H9 (cell line): ENCODE data around the gene STN1. TPM values are rescaled to one million over a fixed set of nuclear protein-coding genes. Genes with fewer than 3 reads are reported as not detected.

Source experiments
- DNase-seq: peaks from one replicate; pipeline ENCODE4 v3.0.0-alpha.2; 2017
- H2AFZ ChIP-seq: one replicate; pipeline ENCODE4 v1.6.1; 2013; ENCODE audit warnings: mild to moderate bottlenecking, low read length, control low read depth, moderate library complexity
- H2AK5ac ChIP-seq: 2 replicates; pipeline ENCODE4 v1.6.1; 2013; ENCODE audit warnings: low read length, control low read depth, mixed read lengths; ENCODE audit not compliant: insufficient read length
- H2BK120ac ChIP-seq: one replicate; pipeline ENCODE4 v1.6.1; 2013; ENCODE audit warnings: low read depth, mild to moderate bottlenecking, low read length, control low read depth, inconsistent platforms; ENCODE audit not compliant: poor library complexity, severe bottlenecking
- H2BK12ac ChIP-seq: 2 replicates; pipeline ENCODE4 v1.6.1; 2013; ENCODE audit warnings: low read length, control low read depth, mixed read lengths, low read depth; ENCODE audit not compliant: insufficient read length
- H2BK15ac ChIP-seq: 2 replicates; pipeline ENCODE4 v1.6.1; 2013; ENCODE audit warnings: low read depth, low read length, control low read depth
- H2BK20ac ChIP-seq: one replicate; pipeline ENCODE4 v1.6.1; 2013; ENCODE audit warnings: low read depth, mild to moderate bottlenecking, low read length, control low read depth, inconsistent platforms; ENCODE audit not compliant: poor library complexity, severe bottlenecking
- H2BK5ac ChIP-seq: 2 replicates; pipeline ENCODE4 v1.6.1; 2013; ENCODE audit warnings: low read length, control low read depth, mixed read lengths; ENCODE audit not compliant: insufficient read length
- H3K14ac ChIP-seq: 2 replicates; pipeline ENCODE4 v1.6.1; 2013; ENCODE audit warnings: low read length, control low read depth; ENCODE audit not compliant: insufficient read depth
- H3K18ac ChIP-seq: 2 replicates; pipeline ENCODE4 v1.6.1; 2013; ENCODE audit warnings: low read depth, mild to moderate bottlenecking, mixed read lengths, low read length, control low read depth; ENCODE audit not compliant: insufficient read length
- H3K23ac ChIP-seq: 2 replicates; pipeline ENCODE4 v1.6.1; 2013; ENCODE audit warnings: low read length, control low read depth, mixed read lengths, low read depth; ENCODE audit not compliant: insufficient read length
- H3K23me2 ChIP-seq: 2 replicates; pipeline ENCODE4 v1.6.1; 2013; ENCODE audit warnings: low read depth, mild to moderate bottlenecking, mixed read lengths, low read length, control low read depth; ENCODE audit not compliant: insufficient read length, poor library complexity, severe bottlenecking
- H3K27ac ChIP-seq: 2 replicates; pipeline ENCODE4 v1.5.1; 2013; ENCODE audit warnings: low read length, control low read depth, mixed read lengths, low read depth; ENCODE audit not compliant: insufficient read length
- H3K27me3 ChIP-seq: 2 replicates; pipeline ENCODE4 v1.6.1; 2013; ENCODE audit warnings: low read length, control low read depth, inconsistent platforms; ENCODE audit not compliant: insufficient read depth
- H3K4ac ChIP-seq: 2 replicates; pipeline ENCODE4 v1.6.1; 2013; ENCODE audit warnings: low read depth, mild to moderate bottlenecking, control low read depth, inconsistent platforms, low read length, moderate library complexity
- H3K4me1 ChIP-seq: 2 replicates; pipeline ENCODE4 v1.6.1; 2013; ENCODE audit warnings: low read length, control low read depth, inconsistent platforms; ENCODE audit not compliant: insufficient read depth
- H3K4me2 ChIP-seq: 2 replicates; pipeline ENCODE4 v1.6.1; 2013; ENCODE audit warnings: low read length, control low read depth, mixed read lengths; ENCODE audit not compliant: insufficient read length, insufficient read depth
- H3K56ac ChIP-seq: 2 replicates; pipeline ENCODE4 v1.6.1; 2013; ENCODE audit warnings: low read depth, mild to moderate bottlenecking, mixed read lengths, low read length, control low read depth; ENCODE audit not compliant: insufficient read length
- H3K79me1 ChIP-seq: 2 replicates; pipeline ENCODE4 v1.6.1; 2013; ENCODE audit warnings: low read depth, mild to moderate bottlenecking, moderate library complexity, low read length, control low read depth, inconsistent platforms; ENCODE audit not compliant: insufficient read depth, poor library complexity, severe bottlenecking
- H3K79me2 ChIP-seq: 2 replicates; pipeline ENCODE4 v1.6.1; 2013; ENCODE audit warnings: low read length, control low read depth, inconsistent platforms; ENCODE audit not compliant: insufficient read depth
- H3K9ac ChIP-seq: 2 replicates; pipeline ENCODE4 v1.6.1; 2013; ENCODE audit warnings: low read length, control low read depth, mixed read lengths; ENCODE audit not compliant: insufficient read length; ENCODE audit errors: extremely low read depth
- H3K9me3 ChIP-seq: one replicate; pipeline ENCODE4 v1.6.1; 2013; ENCODE audit warnings: low read depth, low read length, inconsistent platforms; ENCODE audit not compliant: control insufficient read depth
- H3T11ph ChIP-seq: one replicate; pipeline ENCODE4 v1.6.1; 2013; ENCODE audit warnings: mild to moderate bottlenecking, low read length, control low read depth, inconsistent platforms
- H4K20me1 ChIP-seq: one replicate; pipeline ENCODE4 v1.6.1; 2013; ENCODE audit not compliant: control insufficient read depth, insufficient read length, insufficient read depth
- H4K5ac ChIP-seq: 2 replicates; pipeline ENCODE4 v1.6.1; 2013; ENCODE audit warnings: low read depth, mild to moderate bottlenecking, mixed read lengths, low read length, control low read depth; ENCODE audit not compliant: insufficient read length
- H4K8ac ChIP-seq: replicated peaks from 2 replicates; pipeline ENCODE4 v1.6.1; 2013; ENCODE audit warnings: low read length, control low read depth, mixed read lengths, low read depth; ENCODE audit not compliant: insufficient read length
- H4K91ac ChIP-seq: 2 replicates; pipeline ENCODE4 v1.6.1; 2013; ENCODE audit warnings: low read depth, mild to moderate bottlenecking, moderate library complexity, mixed read lengths, low read length, control low read depth; ENCODE audit not compliant: insufficient read length
- H3K27ac Mint-ChIP-seq, 3 experiments: 2 replicates in 2 of 3; 3 replicates in 1 of 3; pipeline ENCODE4 v1.8.0; 2020 to 2021; ENCODE audit warnings: mixed read lengths in 3 of 3, mild to moderate bottlenecking in 1 of 3, moderate library complexity in 1 of 3
- H3K27me3 Mint-ChIP-seq: 2 replicates; pipeline ENCODE4 v1.8.0; 2021; ENCODE audit warnings: low read depth, mild to moderate bottlenecking, moderate library complexity, mixed read lengths
- H3K36me3 Mint-ChIP-seq, 3 experiments: 2 replicates in 2 of 3; 3 replicates in 1 of 3; pipeline ENCODE4 v1.8.0; 2020 to 2021; ENCODE audit warnings: low read depth in 3 of 3, mixed read lengths in 3 of 3; ENCODE audit not compliant: insufficient read depth in 1 of 3
- H3K4me1 Mint-ChIP-seq, 2 experiments: 2 replicates each; pipeline ENCODE4 v1.8.0; 2020; ENCODE audit warnings: mixed read lengths in 2 of 2
- H3K4me3 Mint-ChIP-seq, 2 experiments: 2 replicates in 1 of 2; 3 replicates in 1 of 2; pipeline ENCODE4 v1.8.0; 2020 to 2021; ENCODE audit warnings: mild to moderate bottlenecking in 2 of 2, mixed read lengths in 2 of 2, moderate library complexity in 1 of 2
- H3K9me3 Mint-ChIP-seq, 2 experiments: 2 replicates in 1 of 2; 3 replicates in 1 of 2; pipeline ENCODE4 v1.8.0; 2020; ENCODE audit warnings: mild to moderate bottlenecking in 2 of 2, mixed read lengths in 2 of 2, moderate library complexity in 1 of 2
- CTCF ChIP-seq: fragments of 200-600 bp; sonication (generic); conservative IDR thresholded peaks from 3 replicates; pipeline ENCODE4 v1.8.0; 2021; ENCODE audit warnings: antibody characterized with exemption, mild to moderate bottlenecking
- WGBS: extraction: QIAGEN DNeasy Blood & Tissue Kit; methylation state at CpG from one replicate; pipeline ENCODE4 v1.1.7; 2013; ENCODE audit warnings: missing lambda C conversion rate, low lambda C conversion rate, mixed read lengths; ENCODE audit not compliant: insufficient read length; ENCODE audit errors: extremely low coverage; 5-methylcytosine and 5-hydroxymethylcytosine counted together
- total RNA-seq: library from RNA; stranded (reverse); gene quantifications from 2 replicates; pipeline ENCODE4 v1.2.1, GENCODE V29; 2021

STN1 gene
- total RNA-seq, 1 experiment from 2014 or later: 11.3 TPM

- H2AK5ac ChIP-seq: no peak overlapping the region
- H3K4me1 ChIP-seq: no peaks in the 10 kb centered on the region
- no peak overlapping the region for H2AFZ ChIP-seq
- no peaks in the 10 kb centered on the region for H3K9me3 ChIP-seq
- Mint-ChIP-seq H3K4me3 (peak overlapping the region; percentile 73 to 91), H3K9me3 (no peaks in the 10 kb centered on the region; a peak in 3 of 5 replicates), H3K4me1 (peaks cover 20 to 28% of the 10 kb centered on the region in 2 experiments), H3K27me3 (peaks cover 54% of the 10 kb centered on the region), H3K36me3 (no peaks in the 10 kb centered on the region; a peak in 1 of 7 replicates), H3K27ac (no peak overlapping the region)
- no peak overlapping the region for H2BK20ac ChIP-seq
- H3K56ac ChIP-seq: no peak overlapping the region
- WGBS: no CpG with 5 or more reads among the region's 53 CpGs
- peaks cover 16% of the 10 kb centered on the region for H3K23me2 ChIP-seq
- no peak overlapping the region for H3T11ph ChIP-seq
- no peak overlapping the region for H4K91ac ChIP-seq
- peak; percentile 49; the same call in 2 of the 3 replicates for TF ChIP-seq CTCF
- no peaks in the 10 kb centered on the region for H3K79me2 ChIP-seq
- H2BK12ac ChIP-seq: no peak overlapping the region
- H3K23ac ChIP-seq: no peak overlapping the region
- H3K18ac ChIP-seq: no peak overlapping the region
- no peak overlapping the region for H4K5ac ChIP-seq
- peak; percentile 48 for DNase-seq
- H4K20me1 ChIP-seq: no peaks in the 10 kb centered on the region
- no peak overlapping the region for H3K9ac ChIP-seq
- H3K79me1 ChIP-seq: no peaks in the 10 kb centered on the region
- H3K14ac ChIP-seq: no peak overlapping the region
- peaks cover 2% of the 10 kb centered on the region; the same call in 1 of the 2 replicates for H3K27me3 ChIP-seq
- H3K4ac ChIP-seq: no peak overlapping the region
- no peak overlapping the region for H3K27ac ChIP-seq
- no peak overlapping the region for H2BK15ac ChIP-seq
- H2BK5ac ChIP-seq: no peak overlapping the region
- no peak overlapping the region for H2BK120ac ChIP-seq
- H3K4me2 ChIP-seq: peak overlapping the region; percentile 66
- no peak overlapping the region for H4K8ac ChIP-seq
Measured at GRCh38 chr10:103854686-103855391, 63.1 kb downstream of the STN1 start.
